Ovary (tissue), 3 donors: ENCODE measurements around the gene MUC5AC.

Experiments used
- CTCF ChIP-seq, 3 donors: fragments of 450-650 bp in 2 of 3; fragments of 200-600 bp in 1 of 3; IDR thresholded peaks; one replicate each; pipeline versions ENCODE4 v1.5.1 to v1.8.0; 2016 to 2022; ENCODE audit warnings: antibody characterized with exemption in 3 of 3, mild to moderate bottlenecking in 1 of 3
- EP300 ChIP-seq: sonication (generic); formaldehyde crosslinking; IDR thresholded peaks from one replicate; pipeline ENCODE4 v1.6.1; 2017; ENCODE audit warnings: antibody characterized with exemption
- POLR2A ChIP-seq: fragments of 450-650 bp; IDR thresholded peaks from one replicate; pipeline ENCODE4 v1.6.1; 2017; ENCODE audit warnings: antibody characterized with exemption, mild to moderate bottlenecking, moderate library complexity
- donor health status: DM: no; HTN: no; CAD: no.

DNA sequence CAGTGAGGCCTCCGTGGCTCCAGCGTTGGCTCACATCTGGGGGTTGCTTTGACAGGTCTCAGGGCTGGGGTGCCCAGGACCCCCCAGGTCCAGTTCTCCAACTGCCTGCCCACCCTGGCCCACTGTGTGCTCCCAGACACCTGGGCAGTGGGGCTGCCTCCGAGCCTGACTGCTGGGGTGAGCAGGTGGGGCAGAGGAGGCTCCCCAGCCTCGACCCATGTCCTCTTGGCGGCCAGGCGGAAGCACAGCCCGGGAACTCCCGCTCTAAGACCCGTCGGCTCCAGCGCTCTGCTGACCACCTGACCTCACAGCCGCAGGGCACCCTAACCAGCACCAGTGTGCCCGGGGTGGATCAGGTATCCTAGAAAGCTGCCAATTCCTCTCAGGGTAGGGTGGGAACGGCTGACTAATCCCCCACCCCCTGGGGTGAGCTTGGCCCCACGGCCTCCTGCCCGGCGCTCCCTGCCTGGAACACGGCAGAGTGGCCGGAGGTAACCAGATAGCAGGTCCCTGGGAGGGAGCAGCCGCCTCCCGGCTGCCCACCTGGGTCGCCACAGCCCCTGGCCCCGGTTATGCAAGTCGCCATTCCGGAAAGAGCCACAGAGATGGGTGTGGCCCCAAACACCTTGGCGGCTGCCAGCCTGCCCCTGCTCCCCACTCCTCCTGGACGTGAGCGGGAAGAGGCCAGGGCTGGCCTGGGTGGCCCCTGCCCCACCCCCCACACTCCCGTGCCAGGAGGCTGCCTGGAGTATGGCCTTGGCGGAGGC, 45.9 kb downstream of the MUC5AC start:
- TF ChIP-seq POLR2A = no peak
- TF ChIP-seq CTCF (IDR thresholded peaks at IDR 0.05) = no peak
- no peak for TF ChIP-seq EP300
